ENCODE data around the gene BACH1. TPM values are rescaled to one million over a fixed set of nuclear protein-coding genes. Genes with fewer than 3 reads are reported as not detected.

BACH1 gene
- total RNA-seq, 1 experiment from 2014 or later = 65.2 TPM

DNA sequence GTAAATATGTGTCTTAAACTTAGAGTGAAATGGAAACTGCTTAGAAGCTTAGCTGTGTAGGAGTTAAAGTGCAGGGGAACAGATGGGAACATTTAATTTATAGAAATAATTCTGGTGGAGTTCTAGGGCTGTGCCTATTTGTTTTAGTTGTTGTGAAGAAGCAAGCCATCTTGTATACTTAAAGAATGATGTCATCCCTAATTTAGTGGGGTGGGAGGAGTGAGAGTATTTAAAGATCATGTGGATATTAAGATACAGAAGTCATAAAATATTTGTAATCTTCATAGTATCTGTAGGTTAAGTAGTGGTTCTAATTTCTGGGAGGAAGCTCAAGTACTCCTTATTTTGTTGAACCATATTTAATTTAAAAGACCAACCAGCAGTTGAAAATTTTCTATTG is 41.5 kb downstream of the BACH1 start:
- ChIA-PET POLR2A (no interaction called here), CTCF (no interaction called here)
- no peaks in the 10 kb centered on the region for H3K27me3 ChIP-seq (replicated peaks; ENCODE audit: control insufficient read depth, insufficient read depth, low read length)
- intact Hi-C loops (cut with micrococcal nuclease; ENCODE audit: unreplicated experiment) = no loop called here
- no peaks in the 10 kb centered on the region for H3K4me1 Mint-ChIP-seq (ENCODE audit: low read depth, unreplicated experiment)
- DNase-seq = no peak
- no peak overlapping the region for H3K27ac Mint-ChIP-seq (ENCODE audit: unreplicated experiment)
- BruUV-seq (replicated peaks) = no TSS peak
- no peaks in the 10 kb centered on the region for H3K36me3 ChIP-seq (ENCODE audit: control insufficient read depth, insufficient read depth, low read length)
- H3K27me3 Mint-ChIP-seq (ENCODE audit: insufficient read depth, unreplicated experiment) = no peaks in the 10 kb centered on the region
- H3K4me3 ChIP-seq (ENCODE audit: low read depth, low read length) = no peak overlapping the region
- no peaks in the 10 kb centered on the region for H3K9me3 ChIP-seq
- TF ChIP-seq, protein P1, sequence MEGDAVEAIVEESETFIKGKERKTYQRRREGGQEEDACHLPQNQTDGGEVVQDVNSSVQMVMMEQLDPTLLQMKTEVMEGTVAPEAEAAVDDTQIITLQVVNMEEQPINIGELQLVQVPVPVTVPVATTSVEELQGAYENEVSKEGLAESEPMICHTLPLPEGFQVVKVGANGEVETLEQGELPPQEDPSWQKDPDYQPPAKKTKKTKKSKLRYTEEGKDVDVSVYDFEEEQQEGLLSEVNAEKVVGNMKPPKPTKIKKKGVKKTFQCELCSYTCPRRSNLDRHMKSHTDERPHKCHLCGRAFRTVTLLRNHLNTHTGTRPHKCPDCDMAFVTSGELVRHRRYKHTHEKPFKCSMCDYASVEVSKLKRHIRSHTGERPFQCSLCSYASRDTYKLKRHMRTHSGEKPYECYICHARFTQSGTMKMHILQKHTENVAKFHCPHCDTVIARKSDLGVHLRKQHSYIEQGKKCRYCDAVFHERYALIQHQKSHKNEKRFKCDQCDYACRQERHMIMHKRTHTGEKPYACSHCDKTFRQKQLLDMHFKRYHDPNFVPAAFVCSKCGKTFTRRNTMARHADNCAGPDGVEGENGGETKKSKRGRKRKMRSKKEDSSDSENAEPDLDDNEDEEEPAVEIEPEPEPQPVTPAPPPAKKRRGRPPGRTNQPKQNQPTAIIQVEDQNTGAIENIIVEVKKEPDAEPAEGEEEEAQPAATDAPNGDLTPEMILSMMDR (IDR thresholded peaks at IDR 0.05; ENCODE audit: insufficient read depth in 1 of 2, low read depth in 1 of 2, low read length in 1 of 2, severe bottlenecking in 1 of 2, unreplicated experiment in 1 of 2) = no peak
- H3K4me3 Mint-ChIP-seq (ENCODE audit: unreplicated experiment) = no peak overlapping the region
- peaks cover 20% of the 10 kb centered on the region for H3K36me3 Mint-ChIP-seq (ENCODE audit: insufficient read depth, unreplicated experiment)
- H3K4me1 ChIP-seq = 0 out of 2 replicates have a peak, but pooled peaks cover 3% of the 10 kb centered on the region
- no peaks in the 10 kb centered on the region for H3K9me3 Mint-ChIP-seq (ENCODE audit: unreplicated experiment)

DNA sequence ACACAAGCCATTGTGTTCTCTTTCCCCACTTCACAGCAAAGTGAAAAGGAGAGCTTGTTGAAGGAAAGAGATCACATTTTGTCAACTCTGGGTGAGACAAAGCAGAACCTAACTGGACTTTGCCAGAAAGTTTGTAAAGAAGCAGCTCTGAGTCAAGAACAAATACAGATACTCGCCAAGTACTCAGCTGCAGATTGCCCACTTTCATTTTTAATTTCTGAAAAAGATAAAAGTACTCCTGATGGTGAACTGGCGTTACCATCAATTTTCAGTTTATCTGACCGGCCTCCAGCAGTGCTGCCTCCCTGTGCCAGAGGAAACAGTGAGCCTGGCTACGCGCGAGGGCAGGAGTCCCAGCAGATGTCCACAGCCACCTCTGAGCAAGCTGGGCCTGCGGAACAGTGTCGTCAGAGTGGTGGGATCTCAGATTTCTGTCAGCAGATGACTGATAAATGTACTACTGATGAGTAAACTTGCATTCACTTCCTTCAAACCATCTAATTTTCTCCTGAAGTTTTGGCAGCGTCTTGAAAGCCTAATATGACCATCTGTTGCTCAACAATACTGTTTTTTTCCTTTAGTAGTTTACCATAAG is 43.7 kb downstream of the BACH1 start:
- TF ChIP-seq, protein P1 (IDR thresholded peaks at IDR 0.05; ENCODE audit: insufficient read depth in 1 of 2, low read depth in 1 of 2, low read length in 1 of 2, severe bottlenecking in 1 of 2, unreplicated experiment in 1 of 2) = no peak
- H3K27me3 Mint-ChIP-seq (ENCODE audit: insufficient read depth, unreplicated experiment) = no peaks in the 10 kb centered on the region
- ChIA-PET CTCF (no interaction called here), POLR2A (no interaction called here)
- Histone ChIP-seq H3K36me3 (ENCODE audit: control insufficient read depth, insufficient read depth, low read length) (no peaks in the 10 kb centered on the region), H3K9me3 (no peaks in the 10 kb centered on the region), H3K4me1 (peaks cover 12% of the 10 kb centered on the region), H3K27me3 (replicated peaks; ENCODE audit: control insufficient read depth, insufficient read depth, low read length) (no peaks in the 10 kb centered on the region), H3K4me3 (ENCODE audit: low read depth, low read length) (no peak overlapping the region)
- H3K36me3 Mint-ChIP-seq (ENCODE audit: insufficient read depth, unreplicated experiment) = peaks cover 14% of the 10 kb centered on the region
- no TSS peak for BruUV-seq (replicated peaks)
- no peak overlapping the region for H3K4me3 Mint-ChIP-seq (ENCODE audit: unreplicated experiment)
- intact Hi-C loops (cut with micrococcal nuclease; ENCODE audit: unreplicated experiment) = no loop called here
- DNase-seq = no peak
- no peaks in the 10 kb centered on the region for H3K9me3 Mint-ChIP-seq (ENCODE audit: unreplicated experiment)
- peaks cover 10% of the 10 kb centered on the region for H3K4me1 Mint-ChIP-seq (ENCODE audit: low read depth, unreplicated experiment)
- H3K27ac Mint-ChIP-seq (ENCODE audit: unreplicated experiment) = no peak overlapping the region

DNA sequence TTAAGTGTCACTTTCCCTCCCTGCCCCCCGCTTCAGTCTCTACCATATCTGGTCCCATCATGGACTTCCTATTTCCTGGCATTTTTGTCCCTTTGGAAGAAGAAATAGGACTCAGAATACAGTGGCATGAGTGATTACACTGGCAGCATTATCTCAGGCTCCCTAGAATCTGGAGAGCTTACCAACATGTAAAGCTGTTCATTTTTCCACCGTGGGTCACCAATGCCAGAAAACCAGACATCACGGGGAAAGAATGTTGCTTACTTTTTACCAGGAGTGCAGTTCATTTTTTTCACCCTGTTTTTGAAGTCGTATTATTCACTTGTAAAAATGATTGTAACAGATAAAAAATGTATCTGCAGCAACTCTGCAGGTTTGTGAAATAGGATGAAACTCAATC is 44.8 kb downstream of the BACH1 start:
- H3K4me1 Mint-ChIP-seq (ENCODE audit: low read depth, unreplicated experiment) = peaks cover 15% of the 10 kb centered on the region
- POLR2A ChIA-PET = no interaction called here
- intact Hi-C loops (cut with micrococcal nuclease; ENCODE audit: unreplicated experiment) = no loop called here
- peaks cover 18% of the 10 kb centered on the region for H3K4me1 ChIP-seq
- CTCF ChIA-PET = no interaction called here
- TF ChIP-seq, protein P1 (IDR thresholded peaks at IDR 0.05; ENCODE audit: insufficient read depth in 1 of 2, low read depth in 1 of 2, low read length in 1 of 2, severe bottlenecking in 1 of 2, unreplicated experiment in 1 of 2) = no peak
- no peaks in the 10 kb centered on the region for H3K9me3 ChIP-seq
- no peak overlapping the region for H3K4me3 ChIP-seq (ENCODE audit: low read depth, low read length)
- no peaks in the 10 kb centered on the region for H3K27me3 Mint-ChIP-seq (ENCODE audit: insufficient read depth, unreplicated experiment)
- DNase-seq = no peak
- H3K36me3 Mint-ChIP-seq (ENCODE audit: insufficient read depth, unreplicated experiment) = peaks cover 17% of the 10 kb centered on the region
- no peak overlapping the region for H3K4me3 Mint-ChIP-seq (ENCODE audit: unreplicated experiment)
- no peaks in the 10 kb centered on the region for H3K9me3 Mint-ChIP-seq (ENCODE audit: unreplicated experiment)
- no peak overlapping the region for H3K27ac Mint-ChIP-seq (ENCODE audit: unreplicated experiment)
- no peaks in the 10 kb centered on the region for H3K27me3 ChIP-seq (replicated peaks; ENCODE audit: control insufficient read depth, insufficient read depth, low read length)
- no peaks in the 10 kb centered on the region for H3K36me3 ChIP-seq (ENCODE audit: control insufficient read depth, insufficient read depth, low read length)
- no TSS peak for BruUV-seq (replicated peaks)
